HEK293 (cell line): ENCODE measurements around the gene TNP2.
A peak's percentile ranks its signal among the peaks of the same experiment; 100 is the strongest.

Experiments
- CTCF ChIA-PET: fragments of 350-600 bp; formaldehyde crosslinking; extraction: SDS; loops from one replicate; lab custom pipeline; 2021; ENCODE audit warnings: antibody characterized with exemption; lab: Yijun Ruan, JAX
- POLR2A ChIA-PET: fragments of 300-600 bp; formaldehyde crosslinking; extraction: SDS; loops from one replicate; lab custom pipeline; 2020; ENCODE audit warnings: antibody characterized with exemption, inconsistent platforms; lab: Yijun Ruan, JAX
- H3K27ac ChIP-seq: fragments of 200-500 bp; sonication (Bioruptor generic); 2 replicates; pipeline ENCODE4 v1.5.1; 2014; ENCODE audit warnings: low read depth, low read length, control low read depth, inconsistent platforms; ENCODE audit errors: extremely low read depth
- H3K36me3 ChIP-seq, 2 experiments: fragments of 200-500 bp in 1 of 2; sonication (Bioruptor generic) in 1 of 2; 1 replicate in 1 of 2; 2 replicates in 1 of 2; pipeline ENCODE4 v1.5.1; 2014 to 2017; ENCODE audit warnings: inconsistent platforms in 2 of 2, low read length in 2 of 2; ENCODE audit not compliant: control insufficient read depth in 2 of 2, insufficient read depth in 1 of 2
- H3K4me1 ChIP-seq: fragments of 200-500 bp; sonication (Bioruptor generic); 2 replicates; pipeline ENCODE4 v1.5.1; 2014; ENCODE audit warnings: mild to moderate bottlenecking, low read length, inconsistent platforms; ENCODE audit not compliant: control insufficient read depth, insufficient read depth
- H3K4me3 ChIP-seq: 2 replicates; pipeline ENCODE4 v1.5.1; 2011; ENCODE audit warnings: low read depth, mild to moderate bottlenecking, control low read depth, low read length, moderate library complexity
- H3K9me3 ChIP-seq: fragments of 200-500 bp; sonication (Bioruptor generic); 2 replicates; pipeline ENCODE4 v1.5.1; 2014; ENCODE audit warnings: low read depth, low read length, inconsistent platforms; ENCODE audit not compliant: control insufficient read depth, insufficient read depth
- KLF1 ChIP-seq: fragments of 450-650 bp; formaldehyde crosslinking; IDR thresholded peaks from 2 replicates; pipeline ENCODE4 v1.5.1; 2016; ENCODE audit warnings: missing biosample characterization, missing genetic modification characterization
- KLF17 ChIP-seq: fragments of 450-650 bp; formaldehyde crosslinking; IDR thresholded peaks from 2 replicates; pipeline ENCODE4 v1.5.1; 2016; ENCODE audit warnings: missing biosample characterization, missing genetic modification characterization
- PRDM2 ChIP-seq: fragments of 450-650 bp; formaldehyde crosslinking; IDR thresholded peaks from 2 replicates; pipeline ENCODE4 v1.5.1; 2016; ENCODE audit warnings: missing biosample characterization, missing genetic modification characterization, borderline replicate concordance
- SCRT2 ChIP-seq: fragments of 450-650 bp; formaldehyde crosslinking; IDR thresholded peaks from 2 replicates; pipeline ENCODE4 v1.5.1; 2016; ENCODE audit warnings: missing biosample characterization, missing genetic modification characterization
- SETDB1 ChIP-seq: IDR thresholded peaks from one replicate; pipeline ENCODE4 v1.6.1; 2017; ENCODE audit warnings: mild to moderate bottlenecking, low read length, moderate library complexity, mixed read lengths; ENCODE audit not compliant: insufficient read length
- ZBTB48 ChIP-seq: fragments of 450-650 bp; formaldehyde crosslinking; IDR thresholded peaks from 2 replicates; pipeline ENCODE4 v1.5.1; 2016; ENCODE audit warnings: missing biosample characterization, missing genetic modification characterization
- ZNF174 ChIP-seq: fragments of 450-650 bp; formaldehyde crosslinking; IDR thresholded peaks from 2 replicates; pipeline ENCODE4 v1.5.0; 2017; ENCODE audit warnings: missing biosample characterization, mild to moderate bottlenecking, missing genetic modification characterization
- ZNF747 ChIP-seq: fragments of 450-650 bp; formaldehyde crosslinking; IDR thresholded peaks from 2 replicates; pipeline ENCODE4 v1.5.1; 2016; ENCODE audit warnings: missing biosample characterization, missing genetic modification characterization
- ZNF777 ChIP-seq: fragments of 450-650 bp; formaldehyde crosslinking; IDR thresholded peaks from 2 replicates; pipeline ENCODE4 v1.5.1; 2017; ENCODE audit warnings: missing biosample characterization, missing genetic modification characterization, borderline replicate concordance

TNP2 gene

GRCh38 chr16:11306381-11306780 is 37.3 kb upstream of the TNP2 start:
- Histone ChIP-seq H3K9me3 (no peaks in the 10 kb centered on the region), H3K36me3 (no peaks in the 10 kb centered on the region), H3K4me1 (0 out of 2 replicates have a peak, but pooled peaks cover 2% of the 10 kb centered on the region), H3K27ac (no peak overlapping the region), H3K4me3 (no peak overlapping the region)
- TF ChIP-seq ZNF174 (tag by site-specific recombination) = no peak
- no peak for TF ChIP-seq ZNF747 (tag by site-specific recombination)
- POLR2A ChIA-PET = no interaction called here
- CTCF ChIA-PET = interaction anchor here (0.6 kb wide), 1 partner anchor 98 kb away, joined by 4 read pairs; no protein-coding TSS in a partner anchor

- CTCF ChIA-PET = no interaction called here
- H3K4me3 ChIP-seq = no peak overlapping the region
- no peaks in the 10 kb centered on the region for H3K9me3 ChIP-seq
- no peaks in the 10 kb centered on the region for H3K36me3 ChIP-seq
- 0 out of 2 replicates have a peak, but pooled peaks cover 2% of the 10 kb centered on the region for H3K4me1 ChIP-seq
- TF ChIP-seq SETDB1 (peak; percentile 53), ZNF777 (tag by site-specific recombination) (no peak)
- H3K27ac ChIP-seq = no peak overlapping the region
- POLR2A ChIA-PET = no interaction called here
These were observed 34.4 kb upstream of the TNP2 start for GRCh38 chr16:11303405-11304138.

- no peak for TF ChIP-seq PRDM2 (tag by site-specific recombination)
- TF ChIP-seq SCRT2 (tag by site-specific recombination) = peak; percentile 73
- TF ChIP-seq, all 188 proteins: peak for 1
- Histone ChIP-seq H3K36me3 (no peaks in the 10 kb centered on the region), H3K9me3 (no peaks in the 10 kb centered on the region), H3K27ac (no peak overlapping the region), H3K4me3 (no peak overlapping the region), H3K4me1 (0 out of 2 replicates have a peak, but pooled peaks cover 2% of the 10 kb centered on the region)
- CTCF ChIA-PET = no interaction called here
- POLR2A ChIA-PET = no interaction called here
These were observed 33.9 kb upstream of the TNP2 start for GRCh38 chr16:11302977-11303376.

- Histone ChIP-seq H3K27ac (no peak overlapping the region), H3K4me3 (no peak overlapping the region), H3K36me3 (no peaks in the 10 kb centered on the region), H3K4me1 (0 out of 2 replicates have a peak, but pooled peaks cover 2% of the 10 kb centered on the region), H3K9me3 (no peaks in the 10 kb centered on the region)
- TF ChIP-seq KLF1 (tag by site-specific recombination) (peak; percentile 46; the same call in 1 of the 2 replicates), KLF17 (peak; percentile 96), ZBTB48 (tag by site-specific recombination) (no peak)
- CTCF ChIA-PET = interaction anchor here (0.7 kb wide), 1 partner anchor 25 kb away, joined by 5 read pairs; no protein-coding TSS in a partner anchor
- POLR2A ChIA-PET = no interaction called here
These were observed 32.7 kb upstream of the TNP2 start for GRCh38 chr16:11301645-11302501.
